GM19193 (cell line): ENCODE measurements around the gene DACT3.

ENCODE experiments used
- POLR2A ChIP-seq: IDR thresholded peaks from 4 replicates; pipeline ENCODE4 v1.6.1; 2011; ENCODE audit not compliant: insufficient read depth, insufficient read length; ENCODE audit errors: extremely low read depth

The DACT3 gene

DNA sequence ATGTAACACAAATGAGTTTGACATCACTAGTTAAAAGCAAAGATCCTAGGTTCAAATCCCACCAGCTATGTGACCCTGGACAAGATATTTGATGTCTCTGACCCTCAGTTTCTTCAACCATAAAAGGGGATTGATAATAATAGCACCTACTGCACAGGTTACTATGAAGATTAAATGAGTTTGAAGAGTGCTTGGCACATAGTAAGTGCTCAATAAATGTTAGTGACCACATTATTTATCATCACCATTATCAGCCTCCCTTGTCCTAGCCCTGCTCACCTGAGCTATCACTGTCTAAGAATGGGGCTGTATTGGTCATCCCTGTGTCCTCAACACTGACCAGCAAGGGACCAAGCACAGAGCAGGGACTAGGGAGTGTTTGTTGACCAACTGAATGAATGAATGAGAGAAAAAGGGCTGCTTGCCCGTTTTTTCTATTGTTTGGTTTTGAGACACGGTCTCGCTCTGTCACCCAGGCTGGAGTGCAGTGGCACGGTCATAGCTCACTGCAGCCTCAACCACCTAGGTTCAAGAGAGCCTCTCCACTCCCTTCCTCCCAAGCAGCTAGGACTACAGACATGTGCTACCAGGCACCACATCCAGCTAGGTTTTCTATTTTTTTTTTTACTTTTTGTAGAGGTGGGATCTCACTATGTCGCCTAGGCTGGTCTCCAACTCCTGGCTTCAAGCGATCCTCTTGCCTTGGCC is 26.6 kb upstream of the DACT3 start:
- no peak for TF ChIP-seq POLR2A

GRCh38 chr19:46685189-46685588 is 24.2 kb upstream of the DACT3 start:
- TF ChIP-seq POLR2A, result no peak

- TF ChIP-seq POLR2A, result no peak
Observed at GRCh38 chr19:46678110-46678732, 17.2 kb upstream of the DACT3 start.

GRCh38 chr19:46674416-46675178 is 13.6 kb upstream of the DACT3 start:
- no peak for TF ChIP-seq POLR2A

GRCh38 chr19:46670813-46671212 is 9.8 kb upstream of the DACT3 start:
- no peak for TF ChIP-seq POLR2A

- TF ChIP-seq POLR2A, result no peak
Observed at GRCh38 chr19:46668662-46669061, 7.7 kb upstream of the DACT3 start.

- TF ChIP-seq POLR2A, result no peak
Observed at GRCh38 chr19:46665072-46665471, 4.1 kb upstream of the DACT3 start.

DNA sequence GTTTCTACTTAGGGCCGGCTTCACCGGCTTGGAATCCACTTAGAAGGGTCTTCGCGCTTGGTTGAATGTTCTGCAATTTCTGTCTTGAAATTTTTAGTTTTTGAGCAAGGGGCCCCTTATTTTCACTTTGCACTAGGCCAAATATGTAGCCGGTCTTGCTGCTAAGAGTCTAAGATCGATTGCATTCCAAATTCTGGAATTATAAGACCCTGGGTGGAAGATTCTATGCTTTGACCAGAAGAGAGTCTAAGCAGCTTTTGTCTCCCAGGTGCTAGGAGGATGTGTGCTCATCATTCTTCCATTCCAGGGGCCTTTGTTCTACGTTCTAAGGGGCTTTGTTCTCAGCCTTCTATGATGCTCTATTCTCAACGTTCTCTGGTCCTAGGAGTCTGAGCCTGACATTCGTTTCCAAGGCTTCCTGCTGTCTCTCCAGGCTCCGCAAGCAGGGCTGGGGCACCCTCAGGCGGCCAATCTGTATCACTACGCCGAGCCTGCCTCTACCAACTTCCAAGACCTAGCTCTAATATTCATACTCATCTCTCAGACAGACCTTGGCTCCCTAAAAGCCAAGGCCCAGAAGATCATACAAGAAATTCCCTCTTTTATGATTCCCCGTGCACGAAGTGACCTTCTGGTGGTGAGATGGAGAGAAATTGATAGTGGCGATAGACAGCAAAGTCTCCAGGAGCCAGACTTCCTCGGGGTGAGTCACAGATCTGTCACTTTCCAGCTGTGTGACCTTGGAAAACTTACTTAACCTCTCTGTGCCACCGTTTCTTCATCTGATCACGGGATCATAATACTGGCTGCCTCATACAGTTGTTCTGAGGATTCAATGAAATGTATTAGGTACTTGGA is 982 bp upstream of the DACT3 start:
- no peak for TF ChIP-seq POLR2A

- TF ChIP-seq POLR2A, result no peak
Observed at GRCh38 chr19:46660551-46661019, 397 bp downstream of the DACT3 start.

GRCh38 chr19:46660008-46660517 is 919 bp downstream of the DACT3 start:
- TF ChIP-seq POLR2A, result no peak

- no peak for TF ChIP-seq POLR2A
Observed at GRCh38 chr19:46659151-46660007, 1.6 kb downstream of the DACT3 start.

- no peak for TF ChIP-seq POLR2A
Observed at GRCh38 chr19:46656541-46656940, 4.4 kb downstream of the DACT3 start.

DNA sequence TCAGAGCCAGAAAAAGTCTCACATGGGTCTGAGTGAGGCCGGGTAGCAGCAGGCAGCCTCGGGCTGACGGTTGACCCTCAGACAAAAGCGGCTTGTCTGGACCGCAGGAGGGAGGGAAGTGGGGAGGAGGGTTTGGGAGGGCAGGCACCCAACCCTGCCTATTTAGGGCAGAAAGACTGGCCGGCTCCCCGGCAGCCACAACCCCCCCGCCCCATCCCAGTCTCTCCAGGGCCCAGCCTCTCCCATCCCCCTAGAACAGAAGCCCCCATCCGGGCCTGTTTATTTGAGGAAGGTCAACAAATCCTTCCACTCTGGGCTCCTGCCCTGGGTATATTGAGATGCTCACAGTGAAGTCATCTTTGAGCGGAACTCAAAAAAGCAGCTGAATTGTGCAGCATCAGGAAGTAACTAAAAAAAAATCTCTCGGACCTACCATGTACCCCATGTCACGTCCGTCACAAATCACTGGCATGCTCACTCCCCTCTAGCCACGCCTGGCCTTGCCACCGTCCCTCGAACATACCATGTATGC is 6.3 kb downstream of the DACT3 start:
- no peak for TF ChIP-seq POLR2A
